GM23338 (cell line): Measurements from ENCODE around the gene FAM111A. TPM values are rescaled to one million over a fixed set of nuclear protein-coding genes. Genes with fewer than 3 reads are reported as not detected.

Source experiments
- ATAC-seq: fragments of 200-7000 bp; cut with Tn5 transposase; 3 replicates; pipeline ENCODE4 v1.9.1; 2020
- DNase-seq: peaks from one replicate; pipeline ENCODE4 v3.0.0-alpha.2; 2015; ENCODE audit warnings: low spot score
- H2AFZ ChIP-seq: fragments of 200-600 bp; sonication (generic); 2 replicates; pipeline ENCODE4 v1.8.0; 2016; ENCODE audit warnings: antibody characterized with exemption, mild to moderate bottlenecking, moderate library complexity
- H3F3A ChIP-seq: fragments of 200-600 bp; sonication (generic); replicated peaks from 2 replicates; pipeline ENCODE4 v1.8.0; 2017; ENCODE audit warnings: antibody characterized with exemption, mixed run types, low read depth
- H3K27ac ChIP-seq: fragments of 200-600 bp; sonication (generic); 2 replicates; pipeline ENCODE4 v1.6.1; 2016; ENCODE audit warnings: low read depth
- H3K27me3 ChIP-seq: fragments of 200-600 bp; sonication (generic); 2 replicates; pipeline ENCODE4 v1.8.0; 2016; ENCODE audit warnings: mild to moderate bottlenecking, mixed run types, moderate library complexity; ENCODE audit not compliant: insufficient read depth
- H3K36me3 ChIP-seq: fragments of 200-600 bp; sonication (generic); 2 replicates; pipeline ENCODE4 v1.8.0; 2016; ENCODE audit warnings: mild to moderate bottlenecking; ENCODE audit not compliant: insufficient read depth
- H3K4me1 ChIP-seq: fragments of 200-600 bp; sonication (generic); 2 replicates; pipeline ENCODE4 v1.8.0; 2016; ENCODE audit warnings: mild to moderate bottlenecking, moderate library complexity; ENCODE audit not compliant: insufficient read depth
- H3K4me2 ChIP-seq: fragments of 200-600 bp; sonication (generic); 2 replicates; pipeline ENCODE4 v1.7.1; 2017; ENCODE audit warnings: mixed run types
- H3K4me3 ChIP-seq: fragments of 200-600 bp; sonication (generic); 2 replicates; pipeline ENCODE4 v1.6.1; 2016; ENCODE audit warnings: mixed run types
- H3K79me2 ChIP-seq: fragments of 200-600 bp; sonication (generic); replicated peaks from 2 replicates; pipeline ENCODE4 v1.8.0; 2017; ENCODE audit warnings: mild to moderate bottlenecking; ENCODE audit not compliant: insufficient read depth
- H3K9me2 ChIP-seq: fragments of 200-600 bp; sonication (generic); 2 replicates; pipeline ENCODE4 v1.8.0; 2017; ENCODE audit not compliant: insufficient read depth
- H4K20me1 ChIP-seq: fragments of 200-600 bp; sonication (generic); replicated peaks from 2 replicates; pipeline ENCODE4 v1.8.0; 2017; ENCODE audit warnings: mild to moderate bottlenecking; ENCODE audit not compliant: insufficient read depth
- H3K27ac Mint-ChIP-seq: 2 replicates; pipeline ENCODE4 v1.8.0; 2020; ENCODE audit warnings: inconsistent platforms, mild to moderate bottlenecking, moderate library complexity, mixed read lengths
- H3K27me3 Mint-ChIP-seq: 3 replicates; pipeline ENCODE4 v1.8.0; 2022; ENCODE audit warnings: low read depth, mild to moderate bottlenecking, moderate library complexity, mixed read lengths, inconsistent platforms; ENCODE audit not compliant: insufficient read depth, poor library complexity
- H3K36me3 Mint-ChIP-seq: 3 replicates; pipeline ENCODE4 v1.8.0; 2021; ENCODE audit warnings: low read depth, mild to moderate bottlenecking, inconsistent platforms, moderate library complexity, mixed read lengths
- H3K4me1 Mint-ChIP-seq: 3 replicates; pipeline ENCODE4 v1.8.0; 2020; ENCODE audit warnings: mild to moderate bottlenecking, inconsistent platforms, mixed read lengths
- H3K4me3 Mint-ChIP-seq: 3 replicates; pipeline ENCODE4 v1.8.0; 2021; ENCODE audit warnings: moderate library complexity, mild to moderate bottlenecking, inconsistent platforms, mixed read lengths
- H3K9me3 Mint-ChIP-seq: 3 replicates; pipeline ENCODE4 v1.8.0; 2020; ENCODE audit warnings: moderate library complexity, mild to moderate bottlenecking, inconsistent platforms, mixed read lengths
- CREB1 ChIP-seq: fragments of 250-450 bp; sonication (Bioruptor Pico); IDR thresholded peaks from 2 replicates; pipeline ENCODE4 v1.5.0; 2020; ENCODE audit warnings: low read depth, mild to moderate bottlenecking, moderate library complexity
- EZH2 ChIP-seq: fragments of 200-600 bp; sonication (generic); IDR thresholded peaks from one replicate; pipeline ENCODE4 v1.8.0; 2017; ENCODE audit warnings: antibody characterized with exemption, mild to moderate bottlenecking, low read depth; ENCODE audit not compliant: unreplicated experiment
- EZH2phosphoT487 ChIP-seq: fragments of 200-600 bp; sonication (generic); IDR thresholded peaks from one replicate; pipeline ENCODE4 v1.8.1; 2018; ENCODE audit warnings: antibody characterized with exemption; ENCODE audit not compliant: unreplicated experiment
- JUNB ChIP-seq: IDR thresholded peaks from one replicate; pipeline ENCODE4 v1.6.1; 2016; ENCODE audit warnings: antibody characterized with exemption; ENCODE audit not compliant: unreplicated experiment
- NANOG ChIP-seq: IDR thresholded peaks from 2 replicates; pipeline ENCODE4 v1.6.1; 2016; ENCODE audit warnings: antibody characterized with exemption, borderline replicate concordance
- POLR2AphosphoS5 ChIP-seq: IDR thresholded peaks from 2 replicates; pipeline ENCODE4 v1.6.1; 2016; ENCODE audit warnings: antibody characterized with exemption, low read depth
- STAT1 ChIP-seq: IDR thresholded peaks from one replicate; pipeline ENCODE4 v1.6.1; 2016; ENCODE audit warnings: antibody characterized with exemption; ENCODE audit not compliant: unreplicated experiment
- ZNF462 ChIP-seq: fragments of 250-450 bp; sonication (Bioruptor Pico); IDR thresholded peaks from 2 replicates; pipeline ENCODE4 v1.5.0; 2020; ENCODE audit warnings: mild to moderate bottlenecking, moderate library complexity
- polyA plus RNA-seq: library from polyadenylated mRNA; unstranded; fragments of >200 nt; fragmentation: Nextera tagmentation; extraction: Ambion mirVana; gene quantifications from 2 replicates; pipeline ENCODE4 v1.2.1, GENCODE V29; 2016
- total RNA-seq: library from RNA; depleted of rRNA; stranded (reverse); fragments of >200 nt; shearing (Covaris generic); gene quantifications from 2 replicates; pipeline ENCODE4 v1.2.3, GENCODE V29; 2014
- TF ChIP-seq, protein P1 (sequence below): IDR thresholded peaks from one replicate; pipeline ENCODE4 v1.6.1; 2018; ENCODE audit warnings: antibody characterized with exemption; ENCODE audit not compliant: unreplicated experiment
- TF ChIP-seq, protein P2 (sequence below), 2 experiments: fragments of 200-600 bp in 1 of 2; sonication (generic) in 1 of 2; conservative IDR thresholded peaks; 2 replicates each; pipeline versions ENCODE4 v1.5.1 to v1.6.1; 2016 to 2017; ENCODE audit warnings: antibody characterized with exemption in 2 of 2, low read depth in 2 of 2, mild to moderate bottlenecking in 2 of 2, moderate library complexity in 1 of 2
- TF ChIP-seq, protein P3 (sequence below): IDR thresholded peaks from 2 replicates; pipeline ENCODE4 v1.6.1; 2016; ENCODE audit warnings: antibody characterized with exemption

Gene FAM111A
- total and polyA plus RNA-seq, 2 experiments from 2014 or later = 23.0 to 38.1 TPM

DNA sequence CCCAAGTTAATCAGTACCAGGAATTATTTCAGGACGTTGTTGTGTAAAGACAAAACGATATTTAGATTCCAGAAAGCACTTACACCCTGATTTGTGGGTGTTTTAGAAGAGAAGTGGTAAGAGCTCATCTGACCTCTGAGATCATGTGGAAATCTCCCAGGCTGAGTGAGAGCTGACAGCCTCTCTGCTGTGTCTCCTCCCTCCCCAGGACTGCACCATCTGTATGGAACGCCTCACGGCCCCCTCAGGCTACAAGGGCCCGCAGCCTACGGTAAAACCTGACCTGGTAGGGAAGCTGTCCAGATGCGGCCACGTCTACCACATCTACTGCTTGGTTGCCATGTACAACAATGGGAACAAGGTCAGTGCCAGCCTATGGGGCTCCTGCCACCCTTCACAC is 49.2 kb downstream of the FAM111A start:
- H3K4me3 Mint-ChIP-seq = no peak overlapping the region
- 0 out of 2 replicates have a peak, but pooled peaks cover 2% of the 10 kb centered on the region for H3K9me2 ChIP-seq
- H3K36me3 ChIP-seq = peaks cover 17% of the 10 kb centered on the region
- DNase-seq (no peak), ATAC-seq (no peak)
- no peaks in the 10 kb centered on the region for H3K4me1 Mint-ChIP-seq
- no peaks in the 10 kb centered on the region; the same call in 1 of the 2 replicates for H4K20me1 ChIP-seq
- H3K36me3 Mint-ChIP-seq = peaks cover 85% of the 10 kb centered on the region
- H3K4me1 ChIP-seq = no peaks in the 10 kb centered on the region
- H3K4me3 ChIP-seq = no peak overlapping the region
- TF ChIP-seq STAT1 = no peak
- no peak for TF ChIP-seq EZH2phosphoT487
- TF ChIP-seq CREB1 (CRISPR knock-in tag) = no peak
- TF ChIP-seq ZNF462 (CRISPR knock-in tag) = no peak
- TF ChIP-seq POLR2AphosphoS5 = no peak
- no peak for TF ChIP-seq NANOG
- TF ChIP-seq, protein P1, sequence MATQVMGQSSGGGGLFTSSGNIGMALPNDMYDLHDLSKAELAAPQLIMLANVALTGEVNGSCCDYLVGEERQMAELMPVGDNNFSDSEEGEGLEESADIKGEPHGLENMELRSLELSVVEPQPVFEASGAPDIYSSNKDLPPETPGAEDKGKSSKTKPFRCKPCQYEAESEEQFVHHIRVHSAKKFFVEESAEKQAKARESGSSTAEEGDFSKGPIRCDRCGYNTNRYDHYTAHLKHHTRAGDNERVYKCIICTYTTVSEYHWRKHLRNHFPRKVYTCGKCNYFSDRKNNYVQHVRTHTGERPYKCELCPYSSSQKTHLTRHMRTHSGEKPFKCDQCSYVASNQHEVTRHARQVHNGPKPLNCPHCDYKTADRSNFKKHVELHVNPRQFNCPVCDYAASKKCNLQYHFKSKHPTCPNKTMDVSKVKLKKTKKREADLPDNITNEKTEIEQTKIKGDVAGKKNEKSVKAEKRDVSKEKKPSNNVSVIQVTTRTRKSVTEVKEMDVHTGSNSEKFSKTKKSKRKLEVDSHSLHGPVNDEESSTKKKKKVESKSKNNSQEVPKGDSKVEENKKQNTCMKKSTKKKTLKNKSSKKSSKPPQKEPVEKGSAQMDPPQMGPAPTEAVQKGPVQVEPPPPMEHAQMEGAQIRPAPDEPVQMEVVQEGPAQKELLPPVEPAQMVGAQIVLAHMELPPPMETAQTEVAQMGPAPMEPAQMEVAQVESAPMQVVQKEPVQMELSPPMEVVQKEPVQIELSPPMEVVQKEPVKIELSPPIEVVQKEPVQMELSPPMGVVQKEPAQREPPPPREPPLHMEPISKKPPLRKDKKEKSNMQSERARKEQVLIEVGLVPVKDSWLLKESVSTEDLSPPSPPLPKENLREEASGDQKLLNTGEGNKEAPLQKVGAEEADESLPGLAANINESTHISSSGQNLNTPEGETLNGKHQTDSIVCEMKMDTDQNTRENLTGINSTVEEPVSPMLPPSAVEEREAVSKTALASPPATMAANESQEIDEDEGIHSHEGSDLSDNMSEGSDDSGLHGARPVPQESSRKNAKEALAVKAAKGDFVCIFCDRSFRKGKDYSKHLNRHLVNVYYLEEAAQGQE = no peak
- TF ChIP-seq, protein P2, sequence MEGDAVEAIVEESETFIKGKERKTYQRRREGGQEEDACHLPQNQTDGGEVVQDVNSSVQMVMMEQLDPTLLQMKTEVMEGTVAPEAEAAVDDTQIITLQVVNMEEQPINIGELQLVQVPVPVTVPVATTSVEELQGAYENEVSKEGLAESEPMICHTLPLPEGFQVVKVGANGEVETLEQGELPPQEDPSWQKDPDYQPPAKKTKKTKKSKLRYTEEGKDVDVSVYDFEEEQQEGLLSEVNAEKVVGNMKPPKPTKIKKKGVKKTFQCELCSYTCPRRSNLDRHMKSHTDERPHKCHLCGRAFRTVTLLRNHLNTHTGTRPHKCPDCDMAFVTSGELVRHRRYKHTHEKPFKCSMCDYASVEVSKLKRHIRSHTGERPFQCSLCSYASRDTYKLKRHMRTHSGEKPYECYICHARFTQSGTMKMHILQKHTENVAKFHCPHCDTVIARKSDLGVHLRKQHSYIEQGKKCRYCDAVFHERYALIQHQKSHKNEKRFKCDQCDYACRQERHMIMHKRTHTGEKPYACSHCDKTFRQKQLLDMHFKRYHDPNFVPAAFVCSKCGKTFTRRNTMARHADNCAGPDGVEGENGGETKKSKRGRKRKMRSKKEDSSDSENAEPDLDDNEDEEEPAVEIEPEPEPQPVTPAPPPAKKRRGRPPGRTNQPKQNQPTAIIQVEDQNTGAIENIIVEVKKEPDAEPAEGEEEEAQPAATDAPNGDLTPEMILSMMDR (conservative IDR thresholded peaks at IDR 0.05; ENCODE audit: low read depth in 2 of 2) = no peak
- TF ChIP-seq, protein P3, sequence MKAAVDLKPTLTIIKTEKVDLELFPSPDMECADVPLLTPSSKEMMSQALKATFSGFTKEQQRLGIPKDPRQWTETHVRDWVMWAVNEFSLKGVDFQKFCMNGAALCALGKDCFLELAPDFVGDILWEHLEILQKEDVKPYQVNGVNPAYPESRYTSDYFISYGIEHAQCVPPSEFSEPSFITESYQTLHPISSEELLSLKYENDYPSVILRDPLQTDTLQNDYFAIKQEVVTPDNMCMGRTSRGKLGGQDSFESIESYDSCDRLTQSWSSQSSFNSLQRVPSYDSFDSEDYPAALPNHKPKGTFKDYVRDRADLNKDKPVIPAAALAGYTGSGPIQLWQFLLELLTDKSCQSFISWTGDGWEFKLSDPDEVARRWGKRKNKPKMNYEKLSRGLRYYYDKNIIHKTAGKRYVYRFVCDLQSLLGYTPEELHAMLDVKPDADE = no peak
- TF ChIP-seq JUNB = no peak
- TF ChIP-seq EZH2 = no peak
- no peaks in the 10 kb centered on the region for H3F3A ChIP-seq
- no peaks in the 10 kb centered on the region for H3K27me3 Mint-ChIP-seq
- H3K79me2 ChIP-seq = peaks cover 3% of the 10 kb centered on the region
- H3K9me3 Mint-ChIP-seq = peaks cover 9% of the 10 kb centered on the region; the same call in 2 of the 3 replicates
- H3K27ac ChIP-seq = no peak overlapping the region
- no peak overlapping the region for H3K27ac Mint-ChIP-seq
- no peak overlapping the region for H2AFZ ChIP-seq
- H3K4me2 ChIP-seq = no peak overlapping the region
- no peaks in the 10 kb centered on the region for H3K27me3 ChIP-seq
